Fibroblast of lung (primary cell): ENCODE measurements around the gene MYOZ3.

ENCODE experiments used
- CTCF ChIP-seq, 2 donors: IDR thresholded peaks in 1 of 2; conservative IDR thresholded peaks in 1 of 2; 1 replicate in 1 of 2; 2 replicates in 1 of 2; pipeline ENCODE4 v1.5.1; 2011 to 2012; ENCODE audit warnings: low read length in 2 of 2, control low read depth in 1 of 2, inconsistent platforms in 1 of 2, low read depth in 1 of 2, mild to moderate bottlenecking in 1 of 2
- EZH2 ChIP-seq: IDR thresholded peaks from 2 replicates; pipeline ENCODE4 v1.5.1; 2012; ENCODE audit warnings: low read length, control low read depth, mild to moderate bottlenecking; ENCODE audit errors: missing control alignments

- no peak for TF ChIP-seq EZH2
- TF ChIP-seq CTCF (conservative IDR thresholded peaks at IDR 0.05 in 1 of 2, IDR thresholded peaks at IDR 0.05 in 1 of 2; ENCODE audit: low read depth in 1 of 2, low read length in 2 of 2): no peak
Measured at GRCh38 chr5:150653762-150654556, 7.1 kb upstream of the MYOZ3 start.
